Measurements from ENCODE around the gene AHRR.

GRCh38 chr5:479566-480319, 158.2 kb downstream of the AHRR start:
- TF ChIP-seq, protein P1, sequence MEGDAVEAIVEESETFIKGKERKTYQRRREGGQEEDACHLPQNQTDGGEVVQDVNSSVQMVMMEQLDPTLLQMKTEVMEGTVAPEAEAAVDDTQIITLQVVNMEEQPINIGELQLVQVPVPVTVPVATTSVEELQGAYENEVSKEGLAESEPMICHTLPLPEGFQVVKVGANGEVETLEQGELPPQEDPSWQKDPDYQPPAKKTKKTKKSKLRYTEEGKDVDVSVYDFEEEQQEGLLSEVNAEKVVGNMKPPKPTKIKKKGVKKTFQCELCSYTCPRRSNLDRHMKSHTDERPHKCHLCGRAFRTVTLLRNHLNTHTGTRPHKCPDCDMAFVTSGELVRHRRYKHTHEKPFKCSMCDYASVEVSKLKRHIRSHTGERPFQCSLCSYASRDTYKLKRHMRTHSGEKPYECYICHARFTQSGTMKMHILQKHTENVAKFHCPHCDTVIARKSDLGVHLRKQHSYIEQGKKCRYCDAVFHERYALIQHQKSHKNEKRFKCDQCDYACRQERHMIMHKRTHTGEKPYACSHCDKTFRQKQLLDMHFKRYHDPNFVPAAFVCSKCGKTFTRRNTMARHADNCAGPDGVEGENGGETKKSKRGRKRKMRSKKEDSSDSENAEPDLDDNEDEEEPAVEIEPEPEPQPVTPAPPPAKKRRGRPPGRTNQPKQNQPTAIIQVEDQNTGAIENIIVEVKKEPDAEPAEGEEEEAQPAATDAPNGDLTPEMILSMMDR (IDR thresholded peaks at IDR 0.05; ENCODE audit: low read length), result no peak
- TF ChIP-seq EZH2 (IDR thresholded peaks at IDR 0.05; ENCODE audit: borderline replicate concordance, low read length), result no peak
